WTC11 (cell line): ENCODE results near the gene FOXD4.
"Not testable (repeated sequence)": the region's sequence is repeated elsewhere in the genome, so short reads cannot be mapped to it uniquely, and the experiment has no call there.

ENCODE experiments used
- ELF4 ChIP-seq: sonication (generic); formaldehyde crosslinking; IDR thresholded peaks from 2 replicates; pipeline ENCODE4 v1.8.1; 2022; ENCODE audit warnings: low read depth, mild to moderate bottlenecking, moderate library complexity, missing genetic modification reagents
- RELA ChIP-seq: sonication (generic); formaldehyde crosslinking; IDR thresholded peaks from 2 replicates; pipeline ENCODE4 v1.8.1; 2022; ENCODE audit warnings: missing genetic modification reagents, mild to moderate bottlenecking, borderline replicate concordance
- SP1 ChIP-seq: sonication (generic); formaldehyde crosslinking; conservative IDR thresholded peaks from 2 replicates; pipeline ENCODE4 v1.8.1; 2022; ENCODE audit warnings: missing genetic modification reagents
- ZNF219 ChIP-seq: sonication (generic); formaldehyde crosslinking; IDR thresholded peaks from 2 replicates; pipeline ENCODE4 v1.8.0; 2023; ENCODE audit warnings: missing genetic modification reagents, mild to moderate bottlenecking, borderline replicate concordance
- TF ChIP-seq, protein P1 (sequence below): fragments of 200-600 bp; IDR thresholded peaks from 2 replicates; pipeline ENCODE4 v1.8.0; 2022; ENCODE audit warnings: antibody characterized with exemption
- TF ChIP-seq, protein P2 (sequence below): sonication (generic); formaldehyde crosslinking; IDR thresholded peaks from 2 replicates; pipeline ENCODE4 v1.8.1; 2023; ENCODE audit warnings: mild to moderate bottlenecking, missing genetic modification reagents
- TF ChIP-seq, protein P3 (sequence below): fragments of 250-450 bp; sonication (Bioruptor Pico); IDR thresholded peaks from 2 replicates; pipeline ENCODE4 v1.9.0; 2021; ENCODE audit warnings: mild to moderate bottlenecking
- TF ChIP-seq, protein P4 (sequence below): sonication (generic); formaldehyde crosslinking; IDR thresholded peaks from 2 replicates; pipeline ENCODE4 v1.8.0; 2022; ENCODE audit warnings: mild to moderate bottlenecking, missing genetic modification reagents
- TF ChIP-seq, protein P5 (sequence below): sonication (generic); formaldehyde crosslinking; IDR thresholded peaks from 2 replicates; pipeline ENCODE4 v1.8.1; 2022; ENCODE audit warnings: mild to moderate bottlenecking, moderate library complexity, missing genetic modification reagents

DNA sequence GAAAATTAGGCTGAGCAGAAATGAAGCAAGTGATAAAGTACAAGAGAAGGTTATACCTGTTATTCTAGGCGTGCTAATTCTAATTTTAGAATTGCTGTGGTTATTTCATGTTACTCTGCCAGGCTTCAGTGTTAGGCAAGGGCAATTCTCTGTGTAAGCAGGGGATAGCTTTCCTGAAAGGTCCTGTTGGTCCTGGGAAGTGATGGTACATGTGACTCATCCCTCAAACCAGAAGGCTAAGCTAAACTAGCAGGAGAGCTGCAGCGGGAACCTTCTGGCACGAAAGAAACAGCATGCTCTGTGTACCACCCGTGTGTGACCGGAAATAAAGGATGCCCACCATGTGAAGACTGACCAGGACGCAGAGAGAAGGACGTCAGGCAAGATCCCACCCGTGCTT is 8.7 kb downstream of the FOXD4 start:
- not testable (repeated sequence) for TF ChIP-seq RELA; ELF4 (CRISPR knock-in tag); SP1 (CRISPR knock-in tag); ZNF219
- TF ChIP-seq, protein P1, sequence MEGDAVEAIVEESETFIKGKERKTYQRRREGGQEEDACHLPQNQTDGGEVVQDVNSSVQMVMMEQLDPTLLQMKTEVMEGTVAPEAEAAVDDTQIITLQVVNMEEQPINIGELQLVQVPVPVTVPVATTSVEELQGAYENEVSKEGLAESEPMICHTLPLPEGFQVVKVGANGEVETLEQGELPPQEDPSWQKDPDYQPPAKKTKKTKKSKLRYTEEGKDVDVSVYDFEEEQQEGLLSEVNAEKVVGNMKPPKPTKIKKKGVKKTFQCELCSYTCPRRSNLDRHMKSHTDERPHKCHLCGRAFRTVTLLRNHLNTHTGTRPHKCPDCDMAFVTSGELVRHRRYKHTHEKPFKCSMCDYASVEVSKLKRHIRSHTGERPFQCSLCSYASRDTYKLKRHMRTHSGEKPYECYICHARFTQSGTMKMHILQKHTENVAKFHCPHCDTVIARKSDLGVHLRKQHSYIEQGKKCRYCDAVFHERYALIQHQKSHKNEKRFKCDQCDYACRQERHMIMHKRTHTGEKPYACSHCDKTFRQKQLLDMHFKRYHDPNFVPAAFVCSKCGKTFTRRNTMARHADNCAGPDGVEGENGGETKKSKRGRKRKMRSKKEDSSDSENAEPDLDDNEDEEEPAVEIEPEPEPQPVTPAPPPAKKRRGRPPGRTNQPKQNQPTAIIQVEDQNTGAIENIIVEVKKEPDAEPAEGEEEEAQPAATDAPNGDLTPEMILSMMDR, result not testable (repeated sequence)
- TF ChIP-seq, protein P2, sequence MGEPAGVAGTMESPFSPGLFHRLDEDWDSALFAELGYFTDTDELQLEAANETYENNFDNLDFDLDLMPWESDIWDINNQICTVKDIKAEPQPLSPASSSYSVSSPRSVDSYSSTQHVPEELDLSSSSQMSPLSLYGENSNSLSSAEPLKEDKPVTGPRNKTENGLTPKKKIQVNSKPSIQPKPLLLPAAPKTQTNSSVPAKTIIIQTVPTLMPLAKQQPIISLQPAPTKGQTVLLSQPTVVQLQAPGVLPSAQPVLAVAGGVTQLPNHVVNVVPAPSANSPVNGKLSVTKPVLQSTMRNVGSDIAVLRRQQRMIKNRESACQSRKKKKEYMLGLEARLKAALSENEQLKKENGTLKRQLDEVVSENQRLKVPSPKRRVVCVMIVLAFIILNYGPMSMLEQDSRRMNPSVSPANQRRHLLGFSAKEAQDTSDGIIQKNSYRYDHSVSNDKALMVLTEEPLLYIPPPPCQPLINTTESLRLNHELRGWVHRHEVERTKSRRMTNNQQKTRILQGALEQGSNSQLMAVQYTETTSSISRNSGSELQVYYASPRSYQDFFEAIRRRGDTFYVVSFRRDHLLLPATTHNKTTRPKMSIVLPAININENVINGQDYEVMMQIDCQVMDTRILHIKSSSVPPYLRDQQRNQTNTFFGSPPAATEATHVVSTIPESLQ (CRISPR knock-in tag), result not testable (repeated sequence)
- TF ChIP-seq, protein P3, sequence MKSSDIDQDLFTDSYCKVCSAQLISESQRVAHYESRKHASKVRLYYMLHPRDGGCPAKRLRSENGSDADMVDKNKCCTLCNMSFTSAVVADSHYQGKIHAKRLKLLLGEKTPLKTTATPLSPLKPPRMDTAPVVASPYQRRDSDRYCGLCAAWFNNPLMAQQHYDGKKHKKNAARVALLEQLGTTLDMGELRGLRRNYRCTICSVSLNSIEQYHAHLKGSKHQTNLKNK (CRISPR knock-in tag), result not testable (repeated sequence)
- TF ChIP-seq, protein P4, sequence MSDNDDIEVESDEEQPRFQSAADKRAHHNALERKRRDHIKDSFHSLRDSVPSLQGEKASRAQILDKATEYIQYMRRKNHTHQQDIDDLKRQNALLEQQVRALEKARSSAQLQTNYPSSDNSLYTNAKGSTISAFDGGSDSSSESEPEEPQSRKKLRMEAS (CRISPR knock-in tag), result not testable (repeated sequence)
- TF ChIP-seq, protein P5, sequence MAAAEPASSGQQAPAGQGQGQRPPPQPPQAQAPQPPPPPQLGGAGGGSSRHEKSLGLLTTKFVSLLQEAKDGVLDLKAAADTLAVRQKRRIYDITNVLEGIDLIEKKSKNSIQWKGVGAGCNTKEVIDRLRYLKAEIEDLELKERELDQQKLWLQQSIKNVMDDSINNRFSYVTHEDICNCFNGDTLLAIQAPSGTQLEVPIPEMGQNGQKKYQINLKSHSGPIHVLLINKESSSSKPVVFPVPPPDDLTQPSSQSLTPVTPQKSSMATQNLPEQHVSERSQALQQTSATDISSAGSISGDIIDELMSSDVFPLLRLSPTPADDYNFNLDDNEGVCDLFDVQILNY, result not testable (repeated sequence)
